OCI-LY7 (cell line): ENCODE measurements around the gene SHTN1.

Source experiments
- EZH2phosphoT487 ChIP-seq: fragments of 200-600 bp; sonication (generic); IDR thresholded peaks from 2 replicates; pipeline ENCODE4 v1.6.1; 2018; ENCODE audit warnings: low read depth, borderline replicate concordance, mild to moderate bottlenecking, mixed run types, antibody characterized with exemption, low read length, moderate library complexity, mixed read lengths
- TF ChIP-seq, protein P1 (sequence below): fragments of 200-600 bp; sonication (generic); conservative IDR thresholded peaks from 2 replicates; pipeline ENCODE4 v1.5.1; 2014; ENCODE audit warnings: mild to moderate bottlenecking, antibody characterized with exemption, low read length, moderate library complexity, mixed read lengths

GRCh38 chr10:116970050-116970449, 34.9 kb downstream of the SHTN1 start:
- TF ChIP-seq, protein P1, sequence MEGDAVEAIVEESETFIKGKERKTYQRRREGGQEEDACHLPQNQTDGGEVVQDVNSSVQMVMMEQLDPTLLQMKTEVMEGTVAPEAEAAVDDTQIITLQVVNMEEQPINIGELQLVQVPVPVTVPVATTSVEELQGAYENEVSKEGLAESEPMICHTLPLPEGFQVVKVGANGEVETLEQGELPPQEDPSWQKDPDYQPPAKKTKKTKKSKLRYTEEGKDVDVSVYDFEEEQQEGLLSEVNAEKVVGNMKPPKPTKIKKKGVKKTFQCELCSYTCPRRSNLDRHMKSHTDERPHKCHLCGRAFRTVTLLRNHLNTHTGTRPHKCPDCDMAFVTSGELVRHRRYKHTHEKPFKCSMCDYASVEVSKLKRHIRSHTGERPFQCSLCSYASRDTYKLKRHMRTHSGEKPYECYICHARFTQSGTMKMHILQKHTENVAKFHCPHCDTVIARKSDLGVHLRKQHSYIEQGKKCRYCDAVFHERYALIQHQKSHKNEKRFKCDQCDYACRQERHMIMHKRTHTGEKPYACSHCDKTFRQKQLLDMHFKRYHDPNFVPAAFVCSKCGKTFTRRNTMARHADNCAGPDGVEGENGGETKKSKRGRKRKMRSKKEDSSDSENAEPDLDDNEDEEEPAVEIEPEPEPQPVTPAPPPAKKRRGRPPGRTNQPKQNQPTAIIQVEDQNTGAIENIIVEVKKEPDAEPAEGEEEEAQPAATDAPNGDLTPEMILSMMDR = no peak
- no peak for TF ChIP-seq EZH2phosphoT487
